Effector CD4-positive, alpha-beta T cell (primary cell): ENCODE results near the gene SHC3.

Experiments
- DNase-seq: peaks from one replicate; pipeline ENCODE4 v3.0.0-alpha.2; 2020

Gene SHC3

DNA sequence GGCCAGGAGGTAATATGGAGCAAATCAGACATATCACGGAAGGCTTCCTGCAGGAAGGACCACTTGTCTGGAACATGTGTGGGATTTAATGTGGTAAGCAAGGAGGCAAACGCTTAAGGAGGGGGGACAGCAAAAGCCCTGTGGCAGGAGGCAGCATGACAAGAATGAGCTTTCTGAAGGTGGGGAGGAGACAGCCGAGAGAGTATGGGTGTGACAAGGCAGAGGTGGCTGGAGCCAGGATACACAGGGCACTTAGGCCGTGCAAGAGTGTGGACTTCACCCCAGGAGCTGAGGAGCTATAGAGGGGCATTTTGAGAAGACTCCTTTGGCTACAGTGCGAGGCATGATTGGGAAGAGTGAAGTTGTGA is 201.7 kb downstream of the SHC3 start:
- no peak for DNase-seq

DNA sequence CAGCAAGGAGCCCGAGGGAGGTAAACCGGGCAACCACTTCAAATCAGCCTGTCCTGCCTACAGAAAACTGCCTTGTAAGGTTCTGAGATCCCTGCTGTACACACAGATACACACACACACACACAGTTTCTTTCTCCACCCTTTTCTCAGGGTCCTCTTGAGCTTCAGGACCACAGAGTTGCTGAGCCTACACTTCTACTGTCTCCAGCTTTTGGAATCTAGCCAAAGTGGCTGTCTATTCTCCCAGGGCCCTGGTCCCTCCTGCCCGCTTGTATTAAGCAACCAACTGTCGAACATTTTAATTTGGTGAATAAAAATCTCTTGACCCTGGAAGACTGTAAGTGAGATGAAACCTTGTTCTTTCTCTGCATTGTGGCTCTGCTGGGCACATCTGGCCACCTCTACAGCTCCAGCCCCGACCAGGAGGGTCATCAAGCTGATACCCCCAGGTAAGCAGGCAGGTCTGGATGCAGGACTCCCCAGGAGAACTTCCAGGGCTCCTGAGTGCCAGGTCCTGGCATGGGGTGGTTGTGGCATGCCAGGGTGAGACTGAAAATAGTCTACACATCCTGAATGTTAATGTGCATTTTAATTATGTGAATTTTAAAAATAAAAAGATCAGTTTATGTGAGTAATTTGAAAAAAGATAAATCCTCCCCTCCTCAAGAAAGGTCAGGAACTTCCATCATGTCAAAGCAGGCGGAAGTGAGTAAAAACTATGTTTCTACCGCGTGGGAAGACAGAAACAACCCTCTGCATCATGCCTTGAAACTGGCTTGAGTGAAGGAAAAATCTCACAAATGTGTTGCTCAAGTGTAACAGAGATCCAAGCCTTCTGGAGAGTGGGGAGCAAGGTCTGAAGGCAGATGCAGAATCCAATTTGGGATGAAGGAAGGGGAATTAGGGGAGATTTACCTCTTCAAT is 202.4 kb downstream of the SHC3 start:
- no peak for DNase-seq

DNA sequence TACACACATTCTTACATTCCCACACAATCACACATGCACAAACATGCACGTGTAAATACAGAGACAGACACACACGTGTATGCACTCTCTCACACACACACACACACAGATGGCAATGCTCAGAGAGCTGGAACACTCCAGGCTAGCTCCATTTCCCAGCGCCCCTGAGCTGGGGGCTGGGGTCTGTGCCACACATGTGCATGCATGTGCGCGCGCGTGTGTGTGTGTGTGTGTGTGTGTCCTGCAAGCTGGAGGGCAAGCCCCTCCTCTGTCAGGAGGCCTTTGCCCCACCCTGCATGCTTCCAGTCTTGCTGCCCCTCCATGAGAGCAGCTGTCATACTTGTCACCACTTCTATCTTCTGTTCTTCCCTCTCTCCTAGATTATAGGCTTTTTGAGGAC is 204.0 kb downstream of the SHC3 start:
- no peak for DNase-seq

DNA sequence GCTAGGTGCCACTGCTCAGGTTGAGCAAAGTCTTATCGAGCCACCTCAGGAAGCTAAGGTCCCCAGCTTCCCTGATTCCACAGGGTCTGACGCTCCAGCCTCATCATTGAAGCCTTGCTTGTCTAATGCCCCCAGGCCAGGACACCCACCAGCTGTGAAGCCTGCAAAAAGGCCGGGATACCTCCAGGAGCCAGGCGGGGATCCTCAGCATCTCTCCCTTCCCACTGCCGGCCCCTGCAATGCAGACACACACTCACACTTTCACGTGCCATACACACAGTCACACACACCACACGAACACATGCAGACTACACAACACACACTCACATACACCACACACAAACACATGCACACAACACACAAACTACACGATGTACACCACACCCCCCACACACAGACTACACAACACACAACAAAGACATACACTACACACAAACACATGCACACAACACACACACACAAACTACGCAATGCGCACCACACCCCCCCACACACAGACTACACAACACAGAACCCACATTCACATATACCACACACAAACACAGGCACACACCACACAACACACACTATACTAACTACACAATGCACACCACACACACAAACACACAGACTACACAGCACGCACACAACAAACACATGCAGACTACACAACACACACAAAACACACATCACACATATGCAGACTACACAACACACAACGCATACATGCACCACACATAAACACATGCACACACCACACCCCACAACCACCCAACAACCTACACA is 205.2 kb downstream of the SHC3 start:
- DNase-seq, result no peak

DNA sequence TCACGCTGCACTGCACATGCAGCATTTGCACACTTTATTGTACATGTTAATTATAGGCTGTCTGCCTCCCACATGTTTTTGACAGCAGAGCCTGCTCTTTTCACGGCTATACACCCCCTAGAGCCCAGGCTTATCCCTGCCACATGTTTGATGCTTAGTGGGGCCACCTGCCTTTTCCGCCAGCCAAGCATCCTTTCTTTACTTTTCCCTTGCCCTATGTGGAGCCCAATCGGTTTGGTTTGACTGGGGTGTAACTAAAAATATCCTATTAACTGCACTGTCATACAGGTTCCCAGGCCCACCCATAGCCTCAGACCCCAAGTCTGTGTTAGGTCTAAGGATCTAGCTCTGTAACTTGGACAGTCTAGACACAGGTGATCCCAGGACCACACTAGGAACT is 206.2 kb downstream of the SHC3 start:
- DNase-seq, result no peak

DNA sequence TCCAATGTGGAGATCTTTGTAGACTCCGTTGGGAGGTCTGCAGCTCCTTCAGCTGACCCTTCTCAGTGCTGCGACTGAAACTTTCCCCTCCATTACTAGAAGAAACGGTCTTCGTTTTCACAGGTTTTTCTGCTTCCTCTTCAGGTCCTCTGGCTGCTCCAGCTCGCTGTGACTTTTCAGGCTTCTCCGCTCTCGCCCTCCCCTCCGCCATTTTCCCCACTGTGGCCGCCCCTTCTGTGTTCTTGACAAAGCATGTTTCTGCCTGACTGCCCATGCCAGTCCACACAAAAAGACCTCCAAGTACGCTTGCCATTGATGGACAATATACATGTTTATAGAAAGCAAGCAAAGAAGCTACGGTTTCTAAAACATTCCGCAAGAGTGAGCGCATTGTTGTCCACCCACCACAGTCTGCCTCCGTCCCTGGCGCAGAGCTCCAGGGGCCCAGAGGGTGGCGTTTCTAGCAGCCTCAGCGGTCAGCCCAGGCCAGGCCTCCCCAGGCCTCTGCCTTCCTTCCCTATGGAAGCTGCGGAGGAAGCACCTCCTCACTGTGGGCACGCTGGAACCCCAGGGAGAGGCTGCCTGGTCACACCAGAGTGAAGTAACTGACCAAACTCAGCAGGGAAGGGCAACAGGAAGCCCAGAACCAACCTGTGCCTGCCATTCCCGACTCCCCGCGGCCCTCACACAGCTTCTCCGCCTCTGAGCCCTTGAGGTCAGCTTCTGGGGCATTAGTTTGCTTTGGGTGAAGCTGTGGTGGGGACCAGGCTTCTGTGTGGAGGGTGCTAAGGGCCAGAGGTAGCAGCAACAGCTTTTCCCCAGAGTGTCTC is 207.3 kb downstream of the SHC3 start:
- DNase-seq, result no peak

DNA sequence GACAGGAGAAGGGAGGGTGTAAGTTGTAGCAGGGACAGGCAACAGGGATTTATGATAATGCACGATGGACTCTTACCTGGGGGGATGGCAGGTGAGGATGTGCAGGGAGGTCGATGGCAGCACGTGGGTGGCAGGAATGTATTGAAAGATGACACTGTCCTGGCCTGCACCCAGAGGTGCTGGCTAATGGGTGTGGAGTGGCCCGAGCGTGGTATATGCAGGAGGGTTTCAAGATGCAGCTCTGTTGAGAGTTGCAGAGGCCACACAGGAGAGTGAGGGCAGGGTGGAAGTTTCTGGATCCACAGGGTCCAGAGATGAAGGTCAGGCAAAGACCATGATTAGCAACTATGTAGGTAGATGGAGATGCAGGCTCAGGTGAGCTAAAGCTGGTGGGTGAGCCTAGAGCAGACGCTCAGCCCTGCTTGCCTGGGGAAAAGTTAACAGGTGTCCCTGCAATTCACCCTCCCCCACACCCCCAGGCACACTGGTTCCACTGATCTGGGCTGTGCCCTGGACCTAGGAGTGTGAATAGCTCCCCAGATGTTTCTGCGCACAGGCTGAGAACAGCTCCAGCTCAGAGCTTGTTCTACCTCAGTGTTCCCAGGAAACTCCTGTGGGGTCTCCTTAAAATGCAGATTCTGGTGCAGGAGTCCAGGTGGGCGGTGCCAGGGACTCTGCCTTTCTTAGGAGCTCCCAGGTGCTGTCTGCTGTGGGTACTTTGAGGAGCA is 208.8 kb downstream of the SHC3 start:
- DNase-seq, result no peak

DNA sequence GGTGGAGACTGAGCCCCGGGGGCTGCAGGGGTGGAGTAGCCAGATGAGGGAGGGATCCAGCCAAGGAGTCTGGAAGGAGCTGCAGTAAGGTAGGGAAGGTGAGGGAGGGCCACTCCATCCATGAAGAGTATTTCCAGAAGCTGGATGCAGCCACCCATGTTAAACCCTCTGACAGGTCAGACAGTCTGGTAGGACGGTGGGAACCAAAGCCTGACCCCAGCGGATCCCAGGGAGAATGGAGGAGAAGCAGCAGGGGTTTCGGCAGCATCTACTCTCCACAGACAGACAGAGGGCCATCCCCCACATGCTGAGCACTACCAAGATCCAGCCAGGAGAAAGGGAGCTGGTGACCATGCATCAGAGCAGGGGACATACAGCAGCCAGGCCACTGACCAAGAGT is 209.8 kb downstream of the SHC3 start:
- no peak for DNase-seq

DNA sequence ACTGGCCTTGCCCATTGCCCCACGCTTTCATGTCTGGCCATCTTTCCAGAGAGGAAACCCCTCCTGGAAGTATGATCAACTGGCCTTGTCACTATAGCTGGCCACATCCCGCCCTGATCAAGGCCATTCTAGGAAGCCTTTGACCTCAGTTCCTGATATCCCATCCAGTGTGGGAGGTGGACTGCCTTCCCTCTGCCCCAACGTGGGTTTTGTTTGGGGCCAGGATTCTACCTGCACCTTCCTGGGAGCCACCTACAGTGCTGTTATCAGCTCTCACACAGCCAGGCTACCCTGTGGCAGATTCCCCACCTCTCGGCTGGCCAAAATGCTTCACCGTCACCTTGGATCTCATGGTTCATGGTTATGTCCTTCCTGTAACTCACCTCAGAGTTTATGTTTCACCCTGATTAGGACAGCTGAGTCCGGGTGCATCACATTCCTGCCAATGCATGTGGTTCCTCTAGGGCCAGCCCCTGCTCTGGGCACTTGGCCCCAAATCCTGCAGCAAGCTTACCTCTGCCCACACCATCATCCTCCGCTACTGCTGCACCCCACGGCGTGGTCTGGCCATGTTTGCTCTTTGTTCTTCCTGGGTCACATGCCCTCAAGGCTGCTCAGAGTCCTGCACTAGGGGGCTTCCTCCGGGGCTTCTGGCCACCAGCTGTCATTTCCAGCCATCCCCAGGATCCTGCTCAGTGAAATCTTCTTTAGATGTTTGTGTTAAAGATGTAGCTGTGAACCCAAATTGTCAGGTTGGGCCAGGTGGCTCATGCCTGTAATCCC is 211.5 kb downstream of the SHC3 start:
- DNase-seq, result no peak

DNA sequence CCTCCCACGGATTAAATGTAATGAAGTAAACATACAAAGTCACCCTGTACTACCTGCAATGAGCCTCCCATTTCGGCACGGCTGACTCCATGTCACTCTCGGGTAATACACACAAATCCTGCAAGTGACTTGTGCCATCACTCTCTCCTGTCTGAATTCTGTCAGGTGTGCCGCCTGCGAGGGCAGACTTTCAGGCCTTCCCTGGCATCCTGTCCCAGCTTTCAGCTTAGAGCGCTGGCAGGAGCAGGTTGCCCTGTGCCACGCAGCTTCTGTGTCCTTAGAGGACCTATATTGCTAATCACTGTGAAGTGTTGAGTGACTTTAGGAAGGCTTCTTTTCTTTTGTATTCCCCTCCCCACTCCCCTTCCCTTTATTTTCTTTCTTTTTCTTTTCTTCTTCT is 213.1 kb downstream of the SHC3 start:
- no peak for DNase-seq

DNA sequence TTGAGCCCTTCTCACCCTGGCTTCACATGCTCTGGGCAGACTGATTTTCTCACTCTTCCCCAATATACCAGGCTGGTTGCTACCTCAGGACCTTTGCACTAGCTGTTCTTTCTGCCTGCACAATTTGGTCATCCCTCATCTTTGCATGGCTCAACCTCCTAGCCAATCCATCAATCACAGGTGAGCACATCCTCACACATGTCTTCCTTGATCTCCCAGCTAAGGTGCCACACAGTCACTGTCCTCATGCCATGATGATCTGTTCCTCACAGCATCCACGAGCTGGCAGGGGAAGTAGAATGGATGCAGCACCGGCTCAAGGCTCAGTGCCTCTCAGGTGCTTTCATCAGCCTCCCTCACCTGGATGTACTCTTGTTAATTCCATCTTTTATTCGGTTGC is 218.0 kb downstream of the SHC3 start:
- DNase-seq, result no peak

DNA sequence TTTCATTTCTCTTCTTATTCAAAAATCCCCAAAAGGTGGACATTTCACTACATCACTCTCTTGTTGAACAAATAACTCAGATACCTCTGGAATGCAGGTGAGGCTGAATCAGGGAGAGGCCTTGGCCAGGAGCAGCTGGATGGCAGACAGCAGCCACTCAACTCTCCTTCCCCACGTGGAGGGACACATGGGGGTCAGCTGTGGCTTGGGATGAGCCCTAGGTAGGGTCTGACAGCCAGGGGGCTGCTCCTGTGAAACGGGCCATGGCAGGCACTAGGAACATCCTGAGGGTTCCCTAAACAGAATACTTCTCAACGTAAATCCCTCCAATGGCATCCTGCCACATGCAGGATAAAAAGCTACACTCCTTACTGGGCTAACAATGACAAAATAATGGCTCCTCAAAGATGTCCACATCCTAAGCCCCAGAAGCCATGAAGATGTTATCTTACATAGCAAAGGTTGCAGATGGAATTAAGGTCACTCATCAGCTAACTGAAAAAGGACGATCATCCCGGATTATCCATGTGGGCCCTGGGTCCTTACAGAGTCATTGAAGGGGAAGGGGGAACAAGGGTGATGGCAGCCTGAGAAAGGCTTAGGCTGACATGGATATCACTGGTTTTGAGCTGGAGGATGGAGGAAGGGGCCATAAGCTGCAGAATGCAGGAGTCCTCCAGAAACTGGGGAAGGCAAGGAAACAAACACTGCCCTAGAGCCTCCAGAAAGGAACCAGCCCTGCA is 218.7 kb downstream of the SHC3 start:
- DNase-seq, result no peak

DNA sequence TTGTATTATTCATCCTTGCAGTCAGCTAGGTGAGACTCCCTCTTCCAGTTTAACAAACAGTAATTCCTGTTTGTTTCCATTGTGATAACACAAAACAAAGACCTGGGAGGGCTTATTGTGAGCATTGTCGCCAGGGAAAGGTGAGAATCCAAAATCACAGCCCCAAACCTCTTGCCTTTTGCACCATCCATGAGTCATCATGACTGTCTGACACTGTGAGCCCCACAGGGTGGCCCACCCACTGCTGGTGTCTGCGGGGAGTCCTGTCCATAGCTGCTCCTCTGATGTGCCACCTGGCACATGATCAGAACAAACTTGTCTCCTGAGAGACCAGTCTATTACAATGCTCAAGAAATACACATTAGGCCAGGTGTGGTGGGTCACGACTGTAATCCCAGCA is 221.1 kb downstream of the SHC3 start:
- DNase-seq, result no peak
